ENCODE measurements around the gene BTBD9.
"Not testable (repeated sequence)": the region's sequence is repeated elsewhere in the genome, so short reads cannot be mapped to it uniquely, and the experiment has no call there.

BTBD9 gene

GRCh38 chr6:38432479-38432878 lies 207.2 kb downstream of the BTBD9 start:
- no peak for DNase-seq (ENCODE audit: low read depth in 2 of 2)

GRCh38 chr6:38432079-38432478 lies 207.7 kb downstream of the BTBD9 start:
- DNase-seq (ENCODE audit: low read depth in 2 of 2) = no peak

- no peak for DNase-seq (ENCODE audit: low read depth in 2 of 2)
These were observed 210.2 kb downstream of the BTBD9 start for GRCh38 chr6:38429546-38429945.

- no peak for DNase-seq (ENCODE audit: low read depth in 2 of 2)
These were observed 212.1 kb downstream of the BTBD9 start for GRCh38 chr6:38427492-38428210.

- DNase-seq (ENCODE audit: low read depth in 2 of 2) = not testable (repeated sequence)
These were observed 213.8 kb downstream of the BTBD9 start for GRCh38 chr6:38425788-38426488.

DNA sequence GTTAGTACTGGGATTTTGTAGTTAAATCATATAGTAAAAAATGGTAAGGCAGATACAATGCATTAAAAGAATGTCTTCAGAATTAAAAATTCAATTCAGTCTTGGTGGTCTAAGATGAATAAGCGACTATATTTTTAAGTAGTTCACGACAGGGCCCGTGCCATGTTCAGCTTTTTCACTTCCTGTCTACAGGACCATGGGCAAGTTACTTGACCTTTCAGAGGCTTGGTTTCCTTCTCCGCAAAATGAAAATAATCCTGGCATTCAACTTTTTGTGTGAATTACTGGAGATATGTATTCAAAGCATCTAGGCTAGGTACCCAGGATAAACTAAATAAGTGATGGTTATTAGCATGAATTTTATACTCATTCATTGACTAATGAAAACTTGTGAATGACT lies 216.0 kb downstream of the BTBD9 start:
- DNase-seq (ENCODE audit: low read depth in 2 of 2) = no peak

DNA sequence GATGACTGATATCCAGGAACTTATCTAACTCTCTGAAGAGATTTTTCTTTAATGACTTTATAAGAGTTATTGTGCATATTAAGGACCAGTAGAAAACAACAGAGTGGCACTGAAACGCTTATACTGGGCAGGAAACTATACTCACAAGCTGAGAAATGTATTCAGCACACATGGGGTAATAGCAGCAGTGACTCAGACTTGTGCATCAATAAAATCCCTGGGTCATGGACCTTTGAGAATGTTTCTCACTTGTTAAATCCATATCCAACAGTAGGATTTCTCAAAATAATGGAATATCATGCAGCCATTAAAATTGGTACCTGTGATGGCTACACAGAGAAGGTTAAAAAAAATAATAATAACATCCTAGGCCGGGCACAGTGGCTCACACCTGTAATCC lies 219.5 kb downstream of the BTBD9 start:
- no peak for DNase-seq (ENCODE audit: low read depth in 2 of 2)

GRCh38 chr6:38417521-38417920 lies 222.2 kb downstream of the BTBD9 start:
- no peak for DNase-seq (ENCODE audit: low read depth in 2 of 2)

GRCh38 chr6:38415231-38416005 lies 224.3 kb downstream of the BTBD9 start:
- no peak for DNase-seq (ENCODE audit: low read depth in 2 of 2)

DNA sequence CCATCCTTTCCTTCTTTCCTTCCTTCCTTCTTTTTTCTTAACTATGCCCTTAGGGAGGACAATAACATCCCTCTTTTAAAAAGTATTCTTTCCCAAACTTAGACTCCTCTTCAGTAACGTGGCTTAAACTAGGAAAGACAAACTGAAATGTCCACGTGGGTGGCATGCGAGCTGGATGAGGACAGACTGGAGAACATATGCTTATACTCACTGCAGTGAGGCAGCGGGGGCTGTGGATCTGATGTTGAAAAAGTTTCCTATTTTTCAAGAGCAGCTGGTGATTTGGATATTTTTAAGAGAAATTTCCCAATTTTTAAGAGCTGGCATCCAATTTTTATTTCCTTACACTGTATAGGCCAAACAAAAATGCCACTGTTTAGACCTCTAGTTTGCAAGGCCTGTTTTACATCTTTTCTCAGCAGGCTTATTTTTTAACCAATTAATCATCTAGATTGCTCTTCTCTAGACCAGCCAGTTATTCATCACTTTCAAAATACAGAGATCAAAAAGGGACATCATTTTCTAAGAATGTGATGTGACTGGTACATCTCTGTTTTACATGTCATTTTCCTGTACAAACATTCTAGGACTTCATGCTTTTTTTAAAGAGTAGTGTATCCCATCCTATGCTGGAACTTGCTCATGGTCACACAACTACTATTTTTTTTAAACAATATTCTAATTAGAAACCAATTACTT lies 226.5 kb downstream of the BTBD9 start:
- no peak for DNase-seq (ENCODE audit: low read depth in 2 of 2)

DNA sequence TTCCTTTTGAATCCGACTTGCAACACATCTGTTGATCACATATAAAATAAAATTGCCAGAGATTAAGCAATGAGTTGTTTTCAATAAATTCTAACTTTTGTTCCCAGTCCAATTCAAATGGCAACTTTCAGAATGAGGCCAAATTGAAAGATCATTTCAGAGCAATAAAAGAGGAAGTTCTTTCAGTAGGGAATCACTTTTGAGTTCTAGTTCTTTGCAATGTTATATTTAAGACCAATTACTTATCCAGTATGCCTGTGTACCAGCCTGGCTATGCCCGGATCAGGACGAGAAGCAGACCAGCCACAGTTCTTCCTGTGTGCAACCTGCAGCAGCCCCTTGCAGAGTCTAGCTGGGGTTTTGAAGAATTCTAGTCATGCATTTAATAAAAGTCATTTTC lies 232.5 kb downstream of the BTBD9 start:
- DNase-seq (ENCODE audit: low read depth in 2 of 2) = no peak

DNA sequence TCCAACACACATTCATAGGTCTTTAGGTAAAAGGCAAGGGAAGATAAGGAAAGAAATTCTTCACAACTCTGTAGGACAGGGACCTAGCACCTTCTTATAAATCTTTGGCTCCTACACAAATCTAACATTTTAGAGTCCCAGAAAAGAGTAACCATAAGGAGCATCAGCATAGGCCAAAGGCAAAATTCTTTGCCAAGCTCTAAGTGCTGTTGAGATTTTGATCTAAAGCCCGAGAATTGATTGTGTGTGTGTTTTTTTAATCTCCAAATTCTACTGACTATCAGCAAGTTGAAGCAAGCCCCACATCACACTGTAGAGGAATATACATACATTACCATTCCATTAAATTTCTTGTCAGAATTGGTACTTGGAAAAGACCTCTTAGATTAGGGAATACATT lies 233.6 kb downstream of the BTBD9 start:
- DNase-seq (ENCODE audit: low read depth in 2 of 2) = no peak

GRCh38 chr6:38404900-38405556 lies 234.7 kb downstream of the BTBD9 start:
- no peak for DNase-seq (ENCODE audit: low read depth in 2 of 2)

DNA sequence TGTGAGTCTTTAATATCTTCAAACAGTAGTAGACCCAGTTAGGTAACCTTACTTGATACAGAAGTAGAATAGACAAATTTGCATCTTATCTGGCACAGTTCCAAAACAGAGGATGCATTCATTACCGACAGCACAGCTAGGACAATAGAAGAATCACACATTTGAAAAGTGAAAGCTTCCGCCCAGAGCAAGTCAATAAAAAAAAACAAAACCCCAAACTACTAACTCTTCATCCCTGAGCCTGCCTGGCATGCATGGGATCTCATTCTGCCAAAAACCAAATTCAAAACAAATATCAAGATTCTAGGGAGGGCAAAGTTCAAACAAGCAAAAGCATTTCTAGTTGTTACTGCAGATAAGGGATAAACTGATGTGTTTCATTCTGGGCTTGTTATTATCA lies 235.4 kb downstream of the BTBD9 start:
- DNase-seq (ENCODE audit: low read depth in 2 of 2) = no peak

- DNase-seq (ENCODE audit: low read depth in 2 of 2) = no peak
These were observed 236.2 kb downstream of the BTBD9 start for GRCh38 chr6:38403548-38403947.

DNA sequence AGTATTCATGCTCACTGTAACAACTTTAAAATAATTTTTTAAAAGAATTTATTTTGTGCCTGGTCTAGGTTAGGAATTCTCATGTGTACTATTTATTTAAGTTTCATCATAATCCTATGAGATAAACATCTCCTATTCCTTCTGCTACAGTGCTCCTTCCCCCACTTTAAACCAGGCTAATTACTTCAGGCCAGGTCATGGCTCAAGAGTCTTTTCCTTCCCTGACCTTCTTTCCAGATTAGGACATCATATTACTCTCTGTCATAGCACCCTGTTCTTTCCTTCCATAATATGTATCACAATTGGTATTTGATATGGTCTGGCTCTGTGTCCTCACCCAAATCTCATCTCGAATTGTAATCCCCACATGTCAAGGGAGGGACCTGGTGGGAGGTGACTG lies 239.0 kb downstream of the BTBD9 start:
- no peak for DNase-seq (ENCODE audit: low read depth in 2 of 2)

DNA sequence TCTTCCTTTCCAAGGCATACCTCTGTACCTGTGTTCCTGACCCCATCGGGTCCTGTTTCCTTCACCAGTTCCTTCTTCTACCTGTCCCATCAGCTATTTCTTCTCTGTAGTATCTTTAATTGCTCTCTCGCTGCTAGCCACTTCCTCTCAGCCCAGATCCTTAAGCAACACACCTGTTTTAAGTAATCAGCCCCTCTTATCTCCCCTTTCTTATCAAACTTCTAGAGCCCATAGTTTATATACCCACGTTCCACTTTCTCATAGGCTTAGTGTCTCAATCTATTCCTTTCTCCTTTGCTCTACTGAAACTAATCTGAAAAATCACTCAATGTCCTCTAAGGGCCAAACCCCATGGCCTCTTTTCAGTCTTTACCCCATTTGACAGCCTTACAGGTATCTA lies 239.6 kb downstream of the BTBD9 start:
- DNase-seq (ENCODE audit: low read depth in 2 of 2) = no peak

DNA sequence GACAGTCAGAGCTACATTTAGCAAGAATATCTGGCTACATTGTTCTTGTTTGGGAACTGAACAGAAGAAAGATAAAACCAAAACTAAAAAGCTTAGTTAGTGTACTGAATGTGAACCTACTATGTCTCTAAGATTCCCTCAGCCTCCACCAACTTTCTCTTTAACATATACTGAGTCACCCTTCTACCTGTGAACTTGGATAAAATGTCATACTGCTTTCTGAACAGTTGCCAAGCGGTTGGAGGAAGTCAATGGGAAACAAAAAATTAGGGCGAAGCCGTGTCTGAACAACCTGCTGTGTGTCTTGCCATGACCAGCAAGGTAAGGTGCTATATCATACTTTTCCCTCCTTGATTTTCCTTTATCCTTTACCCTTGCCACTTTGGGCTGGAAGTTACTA lies 243.5 kb downstream of the BTBD9 start:
- no peak for DNase-seq (ENCODE audit: low read depth in 2 of 2)

- DNase-seq (ENCODE audit: low read depth in 2 of 2) = no peak
These were observed 245.7 kb downstream of the BTBD9 start for GRCh38 chr6:38393986-38394385.

DNA sequence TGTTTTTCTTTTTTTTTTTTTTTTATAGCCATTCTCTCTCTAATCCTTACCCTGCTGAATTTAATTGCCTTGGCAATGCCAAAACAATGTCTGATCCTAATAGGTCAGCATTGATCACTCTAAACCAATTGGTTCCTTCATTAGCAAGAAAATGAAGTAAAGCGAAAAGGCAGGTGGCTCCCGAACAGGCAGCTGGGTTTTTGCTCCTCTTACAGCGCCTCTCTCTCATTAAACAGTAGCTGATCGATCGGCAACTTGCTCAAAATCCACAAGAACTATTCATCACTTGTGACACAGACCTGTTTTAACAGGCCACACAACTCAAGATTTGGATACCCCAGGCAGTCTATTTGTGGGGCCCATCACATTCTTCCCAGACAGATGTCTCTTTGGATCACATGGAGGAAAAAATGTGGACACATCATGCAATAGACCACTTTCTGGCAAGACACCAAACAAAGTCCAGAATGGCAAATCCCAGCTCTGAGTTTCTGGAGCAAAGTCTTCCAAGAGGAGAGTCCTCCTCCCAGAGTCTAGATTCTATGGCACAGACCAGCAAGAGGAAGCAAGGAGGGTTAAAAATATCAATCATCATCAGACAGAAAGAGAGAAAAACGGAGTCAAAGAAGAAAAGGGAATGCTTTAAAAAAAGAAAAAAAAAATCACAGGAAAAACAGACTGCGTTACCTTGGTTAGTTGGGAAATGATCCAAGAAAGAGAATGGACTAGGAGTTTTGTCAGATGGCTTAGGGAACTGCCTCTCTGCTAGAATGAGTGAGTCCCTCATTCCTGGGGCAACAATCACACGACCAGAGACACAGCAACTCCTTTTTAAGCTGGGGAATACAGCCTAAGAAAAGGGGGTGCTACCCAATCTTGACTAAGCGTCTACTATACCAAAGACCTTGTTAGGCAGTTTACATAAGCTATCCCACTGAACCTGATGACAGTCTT lies 247.8 kb downstream of the BTBD9 start:
- DNase-seq (ENCODE audit: low read depth in 2 of 2) = no peak

Measured in stimulated activated CD4-positive, alpha-beta T cell treated with anti-CD3 and anti-CD28 coated beads, Interleukin-12 subunit alpha, Interleukin-12 subunit beta, amount 100 ng/mL, for 24 hours (primary cell).